Cardiac muscle cell (in vitro differentiated cells and primary cell): ENCODE results near the gene SLC9A7. TPM values are rescaled to one million over a fixed set of nuclear protein-coding genes. Genes with fewer than 3 reads are reported as not detected.

Experiments used
- DNase-seq, 2 donors: peaks; one replicate each; pipeline versions ENCODE4 v3.0.0 to v3.0.0-alpha.2; 2010 to 2017; ENCODE audit warnings: low read depth in 1 of 2, low spot score in 1 of 2
- H3K27ac ChIP-seq: fragments of 200-600 bp; sonication (generic); 2 replicates; pipeline ENCODE4 v1.5.1; 2016
- H3K27me3 ChIP-seq: fragments of 200-600 bp; sonication (generic); 2 replicates; pipeline ENCODE4 v1.6.0; 2016; ENCODE audit warnings: control low read depth
- H3K36me3 ChIP-seq: fragments of 200-600 bp; sonication (generic); 2 replicates; pipeline ENCODE4 v1.5.1; 2016; ENCODE audit warnings: control low read depth
- H3K4me1 ChIP-seq: fragments of 200-600 bp; sonication (generic); 2 replicates; pipeline ENCODE4 v1.8.1; 2017; ENCODE audit warnings: low read depth, mild to moderate bottlenecking, mixed run types
- H3K4me3 ChIP-seq: fragments of 200-600 bp; sonication (generic); 2 replicates; pipeline ENCODE4 v1.5.1; 2016; ENCODE audit warnings: mild to moderate bottlenecking
- H3K9me3 ChIP-seq: fragments of 200-600 bp; sonication (generic); 2 replicates; pipeline ENCODE4 v1.5.1; 2017; ENCODE audit warnings: low read depth, mild to moderate bottlenecking, control low read depth
- CTCF ChIP-seq: IDR thresholded peaks from 2 replicates; pipeline ENCODE4 v1.5.1; 2012; ENCODE audit warnings: low read depth, mild to moderate bottlenecking, low read length
- polyA plus RNA-seq: library from polyadenylated mRNA; unstranded; fragments of >200 nt; fragmentation: Nextera tagmentation; extraction: Ambion mirVana; gene quantifications from 2 replicates; pipeline ENCODE4 v1.2.1, GENCODE V29; 2016
- total RNA-seq: library from RNA; depleted of rRNA; stranded (reverse); fragments of >200 nt; gene quantifications from 2 replicates; pipeline ENCODE4 v1.2.3, GENCODE V29; 2016

Gene SLC9A7
- total and polyA plus RNA-seq, 2 experiments from 2014 or later: 2.2 to 19.6 TPM

GRCh38 chrX:46777971-46778810 lies 19.3 kb upstream of the SLC9A7 start:
- Histone ChIP-seq H3K4me3 (no peak overlapping the region), H3K27me3 (no peaks in the 10 kb centered on the region), H3K27ac (peak overlapping the region; percentile 75), H3K4me1 (no peaks in the 10 kb centered on the region), H3K9me3 (no peaks in the 10 kb centered on the region), H3K36me3 (no peaks in the 10 kb centered on the region)
- peak in 1 of 2 donors; percentile 68 for DNase-seq
- no peak for TF ChIP-seq CTCF

- no peak overlapping the region for H3K4me3 ChIP-seq
- H3K4me1 ChIP-seq: peaks cover 6% of the 10 kb centered on the region
- no peak for TF ChIP-seq CTCF
- no peaks in the 10 kb centered on the region for H3K27me3 ChIP-seq
- H3K27ac ChIP-seq: no peak overlapping the region
- H3K36me3 ChIP-seq: no peaks in the 10 kb centered on the region
- H3K9me3 ChIP-seq: no peaks in the 10 kb centered on the region
- peak in 1 of 2 donors; percentile 76 for DNase-seq
Observed at GRCh38 chrX:46770817-46771163, 11.9 kb upstream of the SLC9A7 start.

GRCh38 chrX:46770000-46770816 lies 11.3 kb upstream of the SLC9A7 start:
- TF ChIP-seq CTCF: no peak
- H3K27ac ChIP-seq: no peak overlapping the region
- H3K4me1 ChIP-seq: peaks cover 6% of the 10 kb centered on the region
- no peaks in the 10 kb centered on the region for H3K9me3 ChIP-seq
- H3K27me3 ChIP-seq: no peaks in the 10 kb centered on the region
- H3K36me3 ChIP-seq: no peaks in the 10 kb centered on the region
- no peak overlapping the region for H3K4me3 ChIP-seq
- peak in 1 of 2 donors; percentile 47 for DNase-seq

GRCh38 chrX:46762963-46763362 lies 4.0 kb upstream of the SLC9A7 start:
- H3K36me3 ChIP-seq: no peaks in the 10 kb centered on the region
- H3K27ac ChIP-seq: no peak overlapping the region
- H3K4me3 ChIP-seq: no peak overlapping the region
- DNase-seq: no peak
- no peaks in the 10 kb centered on the region for H3K4me1 ChIP-seq
- H3K9me3 ChIP-seq: no peaks in the 10 kb centered on the region
- H3K27me3 ChIP-seq: no peaks in the 10 kb centered on the region
- TF ChIP-seq CTCF: no peak

GRCh38 chrX:46759645-46759974 lies 692 bp upstream of the SLC9A7 start:
- TF ChIP-seq CTCF: no peak
- H3K4me3 ChIP-seq: peak overlapping the region; percentile 65
- H3K27ac ChIP-seq: no peak overlapping the region
- H3K9me3 ChIP-seq: no peaks in the 10 kb centered on the region
- DNase-seq: peak in 1 of 2 donors; percentile 20
- no peaks in the 10 kb centered on the region for H3K27me3 ChIP-seq
- H3K4me1 ChIP-seq: no peaks in the 10 kb centered on the region
- no peaks in the 10 kb centered on the region for H3K36me3 ChIP-seq
